GDM1 (cell line): ENCODE data around the gene TCP11L1.
"Not testable (repeated sequence)": the region's sequence is repeated elsewhere in the genome, so short reads cannot be mapped to it uniquely, and the experiment has no call there.

Experiments used
- DNase-seq: peaks from one replicate; lab custom pipeline; 2025; lab: John Stamatoyannopoulos, UW

TCP11L1 gene

GRCh38 chr11:33039274-33040032 is at the start of gene TCP11L1:
Gene TCP11L1, plus strand, starts transcription at chr11:33039572. Its CDS starts 4,202 bp downstream, at chr11:33043774.
- DNase-seq: peak; percentile 87

- DNase-seq: no peak
These were observed 48.9 kb upstream of the TCP11L1 start for GRCh38 chr11:32990481-32990880.

GRCh38 chr11:32991427-32991826 is 47.9 kb upstream of the TCP11L1 start:
- no peak for DNase-seq

GRCh38 chr11:32991898-32992297 is 47.5 kb upstream of the TCP11L1 start:
- no peak for DNase-seq

GRCh38 chr11:33000181-33000580 is 39.2 kb upstream of the TCP11L1 start:
- DNase-seq: no peak

- DNase-seq: no peak
These were observed 38.1 kb upstream of the TCP11L1 start for GRCh38 chr11:33001281-33001680.

GRCh38 chr11:33001751-33002542 is 37.4 kb upstream of the TCP11L1 start:
- DNase-seq: no peak

- DNase-seq: no peak
These were observed 34.2 kb upstream of the TCP11L1 start for GRCh38 chr11:33005175-33005574.

- DNase-seq: no peak
These were observed 33.4 kb upstream of the TCP11L1 start for GRCh38 chr11:33006010-33006409.

GRCh38 chr11:33013755-33014154 is 25.6 kb upstream of the TCP11L1 start:
- no peak for DNase-seq

GRCh38 chr11:33015621-33016551 is 23.5 kb upstream of the TCP11L1 start, which contains the start of gene DEPDC7:
Gene DEPDC7, plus strand, starts transcription at chr11:33015878. Its CDS starts 78 bp downstream, at chr11:33015956.
- no peak for DNase-seq

GRCh38 chr11:33016654-33017053 is 22.7 kb upstream of the TCP11L1 start:
- DNase-seq: no peak

- no peak for DNase-seq
These were observed 21.9 kb upstream of the TCP11L1 start for GRCh38 chr11:33017478-33017877.

- no peak for DNase-seq
These were observed 21.4 kb upstream of the TCP11L1 start for GRCh38 chr11:33017965-33018364.

GRCh38 chr11:33018840-33019239 is 20.5 kb upstream of the TCP11L1 start:
- DNase-seq: no peak

- no peak for DNase-seq
These were observed 17.9 kb upstream of the TCP11L1 start for GRCh38 chr11:33021501-33021900.

- DNase-seq: no peak
These were observed 17.4 kb upstream of the TCP11L1 start for GRCh38 chr11:33021937-33022336.

GRCh38 chr11:33025339-33025722 is 14.0 kb upstream of the TCP11L1 start:
- no peak for DNase-seq

- no peak for DNase-seq
These were observed 12.1 kb upstream of the TCP11L1 start for GRCh38 chr11:33027233-33027632.

GRCh38 chr11:33027846-33028536 is 11.4 kb upstream of the TCP11L1 start:
- DNase-seq: no peak

- DNase-seq: no peak
These were observed 10.8 kb upstream of the TCP11L1 start for GRCh38 chr11:33028537-33028914.

GRCh38 chr11:33029218-33029617 is 10.2 kb upstream of the TCP11L1 start:
- not testable (repeated sequence) for DNase-seq
